Breast epithelium (tissue), 4 donors: ENCODE results near the gene ADSL. TPM values are rescaled to one million over a fixed set of nuclear protein-coding genes. Genes with fewer than 3 reads are reported as not detected.

Experiments
- DNase-seq, 2 donors: peaks; one replicate each; pipeline ENCODE4 v3.0.0-alpha.2; 2019; ENCODE audit warnings: low spot score in 2 of 2
- H3K27ac ChIP-seq, 2 donors: fragments of 200-600 bp; sonication (generic) in 1 of 2; one replicate each; pipeline ENCODE4 v1.5.1; 2016 to 2019; ENCODE audit warnings: mild to moderate bottlenecking in 1 of 2
- H3K27me3 ChIP-seq, 2 donors: fragments of 200-600 bp; sonication (generic) in 1 of 2; one replicate each; pipeline versions ENCODE4 v1.5.1 to v1.6.0; 2017 to 2019; ENCODE audit warnings: control low read depth in 1 of 2, mild to moderate bottlenecking in 1 of 2
- H3K36me3 ChIP-seq: fragments of 200-600 bp; one replicate; pipeline ENCODE4 v1.5.1; 2019
- H3K4me1 ChIP-seq, 2 donors: fragments of 200-600 bp; sonication (generic); one replicate each; pipeline ENCODE4 v1.5.1; 2016 to 2019; ENCODE audit warnings: control low read depth in 1 of 2
- H3K4me3 ChIP-seq, 3 donors: fragments of 200-600 bp; sonication (generic); 1 replicate in 2 of 3; 2 replicates in 1 of 3; pipeline ENCODE4 v1.5.1; 2016 to 2019; ENCODE audit warnings: mild to moderate bottlenecking in 3 of 3, moderate library complexity in 2 of 3
- H3K9me3 ChIP-seq, 2 donors: fragments of 200-600 bp; sonication (generic) in 1 of 2; one replicate each; pipeline ENCODE4 v1.5.1; 2016 to 2019; ENCODE audit warnings: control low read depth in 1 of 2
- CTCF ChIP-seq, 3 donors: fragments of 450-650 bp; IDR thresholded peaks; one replicate each; pipeline ENCODE4 v1.5.1; 2016 to 2017; ENCODE audit warnings: antibody characterized with exemption in 3 of 3, mild to moderate bottlenecking in 3 of 3, moderate library complexity in 3 of 3
- POLR2A ChIP-seq: fragments of 450-650 bp; IDR thresholded peaks from one replicate; pipeline ENCODE4 v1.6.1; 2016; ENCODE audit warnings: antibody characterized with exemption, mild to moderate bottlenecking, moderate library complexity
- POLR2AphosphoS5 ChIP-seq, 3 donors: sonication (generic); formaldehyde crosslinking; IDR thresholded peaks; one replicate each; pipeline ENCODE4 v1.6.1; 2017; ENCODE audit warnings: antibody characterized with exemption in 3 of 3
- intact Hi-C: fragments of 100-400 bp; cut with DNase I; formaldehyde crosslinking; loops from one replicate; pipeline ENCODE4 v1.15.1; 2023; ENCODE audit warnings: low total_unique reads
- total RNA-seq, 3 donors: library from RNA; depleted of rRNA; stranded (reverse); fragments of >200 nt; gene quantifications; one replicate each; pipeline ENCODE4 v1.1.0, GENCODE V29; 2016

The ADSL gene
- total RNA-seq, 3 donors from 2014 or later: 66.6 to 92.3 (median 74.7) TPM

- H3K4me3 ChIP-seq: no peak overlapping the region
- no peaks in the 10 kb centered on the region for H3K9me3 ChIP-seq
- DNase-seq: no peak
- peak overlapping the region; percentile 5 to 16 for H3K27ac ChIP-seq
- intact Hi-C loops: no loop called here
- no peaks in the 10 kb centered on the region for H3K4me1 ChIP-seq
- no peak for TF ChIP-seq POLR2A
- no peak for TF ChIP-seq POLR2AphosphoS5 (IDR thresholded peaks at IDR 0.05)
- TF ChIP-seq CTCF (IDR thresholded peaks at IDR 0.05): no peak
- H3K36me3 ChIP-seq: no peaks in the 10 kb centered on the region
- H3K27me3 ChIP-seq: no peaks in the 10 kb centered on the region
These were observed 19.2 kb upstream of the ADSL start for GRCh38 chr22:40326905-40327735.

- H3K27ac ChIP-seq: no peak overlapping the region
These were observed 17.5 kb upstream of the ADSL start for GRCh38 chr22:40328546-40329456.

GRCh38 chr22:40329466-40329865, 16.8 kb upstream of the ADSL start:
- no peak overlapping the region for H3K4me3 ChIP-seq
- no peaks in the 10 kb centered on the region for H3K9me3 ChIP-seq
- no peaks in the 10 kb centered on the region for H3K27me3 ChIP-seq
- DNase-seq: no peak
- no peaks in the 10 kb centered on the region for H3K4me1 ChIP-seq
- intact Hi-C loops: no loop called here
- H3K36me3 ChIP-seq: no peaks in the 10 kb centered on the region
- H3K27ac ChIP-seq: no peak overlapping the region
- TF ChIP-seq POLR2AphosphoS5 (IDR thresholded peaks at IDR 0.05) (no peak), CTCF (IDR thresholded peaks at IDR 0.05) (no peak), POLR2A (no peak)

More at GRCh38 chr22:40328546-40329456, 17.5 kb upstream of the ADSL start:
- no peak for DNase-seq
- Histone ChIP-seq H3K4me3 (no peak overlapping the region), H3K9me3 (no peaks in the 10 kb centered on the region), H3K27me3 (no peaks in the 10 kb centered on the region), H3K36me3 (no peaks in the 10 kb centered on the region), H3K4me1 (no peaks in the 10 kb centered on the region)
- intact Hi-C loops: no loop called here
- TF ChIP-seq POLR2AphosphoS5 (IDR thresholded peaks at IDR 0.05) (no peak), CTCF (IDR thresholded peaks at IDR 0.05) (no peak), POLR2A (no peak)

- no peak for DNase-seq
- Histone ChIP-seq H3K27me3 (no peaks in the 10 kb centered on the region), H3K36me3 (no peaks in the 10 kb centered on the region), H3K27ac (no peak overlapping the region), H3K9me3 (no peaks in the 10 kb centered on the region), H3K4me1 (no peaks in the 10 kb centered on the region), H3K4me3 (no peak overlapping the region)
- intact Hi-C loops: no loop called here
- TF ChIP-seq POLR2AphosphoS5 (IDR thresholded peaks at IDR 0.05) (no peak), POLR2A (no peak), CTCF (IDR thresholded peaks at IDR 0.05) (no peak)
These were observed 16.2 kb upstream of the ADSL start for GRCh38 chr22:40330086-40330485.

- no peaks in the 10 kb centered on the region for H3K4me1 ChIP-seq
- TF ChIP-seq CTCF (IDR thresholded peaks at IDR 0.05) (no peak), POLR2AphosphoS5 (IDR thresholded peaks at IDR 0.05) (no peak), POLR2A (no peak)
- intact Hi-C loops: no loop called here
These were observed 15.7 kb upstream of the ADSL start for GRCh38 chr22:40330615-40331014.

More at GRCh38 chr22:40330615-40331014, 15.7 kb upstream of the ADSL start:
- no peaks in the 10 kb centered on the region for H3K9me3 ChIP-seq
- no peak for DNase-seq
- H3K27ac ChIP-seq: no peak overlapping the region
- H3K36me3 ChIP-seq: no peaks in the 10 kb centered on the region
- no peak overlapping the region for H3K4me3 ChIP-seq
- H3K27me3 ChIP-seq: no peaks in the 10 kb centered on the region
